Spleen (tissue), 11 donors: ENCODE data around the gene RNF111. TPM values are rescaled to one million over a fixed set of nuclear protein-coding genes. Genes with fewer than 3 reads are reported as not detected.
A peak's percentile ranks its signal among the peaks of the same experiment; 100 is the strongest.

ENCODE experiments used
- DNase-seq: peaks from one replicate; pipeline ENCODE4 v3.0.0-alpha.2; 2020
- H3K27ac ChIP-seq, 8 donors: fragments of 200-600 bp; sonication (generic) in 7 of 8; 1 replicate in 4 of 8; 2 replicates in 4 of 8; pipeline versions ENCODE4 v1.5.0 to v1.8.0; 2016 to 2021; ENCODE audit warnings: inconsistent platforms in 4 of 8, mild to moderate bottlenecking in 4 of 8, moderate library complexity in 1 of 8
- H3K27me3 ChIP-seq, 7 donors: fragments of 200-600 bp; sonication (generic) in 6 of 7; replicated peaks in 1 of 7; 1 replicate in 4 of 7; 2 replicates in 3 of 7; pipeline versions ENCODE4 v1.5.0 to v1.8.0; 2016 to 2021; ENCODE audit warnings: inconsistent platforms in 3 of 7, mild to moderate bottlenecking in 1 of 7
- H3K36me3 ChIP-seq, 6 donors: fragments of 200-600 bp; sonication (generic) in 5 of 6; 1 replicate in 4 of 6; 2 replicates in 2 of 6; pipeline versions ENCODE4 v1.5.0 to v1.8.0; 2016 to 2021; ENCODE audit warnings: inconsistent platforms in 2 of 6
- H3K4me1 ChIP-seq, 6 donors: fragments of 200-600 bp; sonication (generic) in 5 of 6; 1 replicate in 3 of 6; 2 replicates in 3 of 6; pipeline versions ENCODE4 v1.5.0 to v1.8.0; 2016 to 2021; ENCODE audit warnings: inconsistent platforms in 3 of 6
- H3K4me3 ChIP-seq, 8 donors: fragments of 200-600 bp; sonication (generic) in 7 of 8; 1 replicate in 4 of 8; 2 replicates in 4 of 8; pipeline versions ENCODE4 v1.5.0 to v1.8.0; 2016 to 2021; ENCODE audit warnings: inconsistent platforms in 4 of 8, mild to moderate bottlenecking in 4 of 8, moderate library complexity in 2 of 8
- H3K9me3 ChIP-seq, 8 donors: fragments of 200-600 bp; sonication (generic) in 7 of 8; 1 replicate in 4 of 8; 2 replicates in 4 of 8; pipeline versions ENCODE4 v1.5.0 to v1.8.0; 2016 to 2021; ENCODE audit warnings: inconsistent platforms in 4 of 8
- CTCF ChIP-seq, 11 experiments: fragments of 200-600 bp in 7 of 11; fragments of 450-650 bp in 4 of 11; sonication (generic) in 4 of 11; IDR thresholded peaks in 8 of 11; conservative IDR thresholded peaks in 3 of 11; 1 replicate in 7 of 11; 2 replicates in 4 of 11; pipeline versions ENCODE4 v1.4.0 to v1.8.0; 2016 to 2021; ENCODE audit warnings: antibody characterized with exemption in 11 of 11, inconsistent platforms in 4 of 11, mild to moderate bottlenecking in 1 of 11
- POLR2A ChIP-seq, 3 donors: fragments of 450-650 bp; IDR thresholded peaks; one replicate each; pipeline ENCODE4 v1.5.1; 2017; ENCODE audit warnings: antibody characterized with exemption in 3 of 3, mild to moderate bottlenecking in 1 of 3
- POLR2AphosphoS5 ChIP-seq, 3 donors: sonication (generic); formaldehyde crosslinking; IDR thresholded peaks; one replicate each; pipeline ENCODE4 v1.5.1; 2017; ENCODE audit warnings: antibody characterized with exemption in 3 of 3
- WGBS, 5 donors: extraction: QIAGEN DNeasy Blood & Tissue Kit in 3 of 5; methylation state at CpG; one replicate each; pipeline versions ENCODE4 v1.1.5 to v1.1.7; 2013 to 2018; 5-methylcytosine and 5-hydroxymethylcytosine counted together
- intact Hi-C: fragments of 100-400 bp; cut with DNase I; formaldehyde crosslinking; loops from one replicate; pipeline ENCODE4 v1.15.0; 2023; ENCODE audit warnings: low total_unique reads
- polyA plus RNA-seq, 3 donors: library from polyadenylated mRNA; stranded (reverse); fragments of 200-250 nt; gene quantifications; one replicate each; pipeline ENCODE4 v1.2.1, GENCODE V29; 2013
- total RNA-seq, 7 donors: library from RNA; depleted of rRNA in 3 of 7; stranded (reverse); fragments of >200 nt in 3 of 7; fragmentation: NEBNext Ultra II Directional in 4 of 7; extraction: Animal tissue kit (Norgen Biotek cat#: 25700) in 4 of 7; gene quantifications; one replicate each; pipeline versions ENCODE4 v1.1.0 to v1.2.1, GENCODE V29; 2016 to 2021
- donor health status: healthy with polysubstance abuse.
- donor health status: DM: no; HTN: no; CAD: no; lungs with moderate emphysema.
- donor health status: DM: no; HTN: no; CAD: no.
- donor health status: Bipolar disorder and iron deficiency.
- donor health status: healthy.
- donor health status: DM: no; HTN: no; CAD: no.
- donor health status: DM: yes; HTN: yes; CAD: no.

RNF111 gene
- total and polyA plus RNA-seq, 10 donors: 10.5 to 68.2 (median 41.1) TPM

GRCh38 chr15:59096429-59096828 lies 109.0 kb downstream of the RNF111 start:
- no peak for TF ChIP-seq CTCF (IDR thresholded peaks at IDR 0.05 in 8 of 11, conservative IDR thresholded peaks at IDR 0.05 in 3 of 11)
- TF ChIP-seq POLR2AphosphoS5 (IDR thresholded peaks at IDR 0.05): no peak
- no peak for TF ChIP-seq POLR2A (IDR thresholded peaks at IDR 0.05)
- WGBS, 5 donors: 89 to 95% (median 92%) methylated on average over 3 of the region's 3 CpGs

DNA sequence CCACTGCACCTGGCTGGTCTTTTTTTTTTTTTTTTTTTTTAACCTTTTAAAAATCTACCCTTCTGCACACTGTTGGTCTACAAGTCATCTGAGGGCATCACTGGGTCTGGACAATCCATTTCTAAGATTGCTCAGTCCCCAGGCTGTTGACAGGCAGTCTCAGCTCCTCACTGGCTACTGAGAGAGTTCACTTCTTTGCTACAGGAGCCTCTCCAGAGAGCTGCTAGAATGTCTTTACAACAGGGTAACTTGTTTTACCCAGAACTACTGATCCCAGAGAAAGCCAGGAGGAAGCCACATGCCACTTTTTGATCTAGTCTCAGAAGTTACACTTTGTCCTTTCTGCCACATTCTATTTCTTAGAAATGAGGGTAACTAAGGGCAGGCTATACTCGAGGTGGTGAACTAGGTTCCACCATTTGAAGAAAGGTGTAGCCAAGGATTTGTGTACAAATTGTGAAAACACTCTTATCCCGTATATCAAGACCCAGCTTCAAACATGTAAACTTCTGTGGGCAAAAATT lies 111.8 kb downstream of the RNF111 start:
- TF ChIP-seq POLR2AphosphoS5 (IDR thresholded peaks at IDR 0.05): no peak
- TF ChIP-seq POLR2A (IDR thresholded peaks at IDR 0.05): no peak
- no peak for TF ChIP-seq CTCF (IDR thresholded peaks at IDR 0.05 in 8 of 11, conservative IDR thresholded peaks at IDR 0.05 in 3 of 11)
- H3K4me3 ChIP-seq: no peak overlapping the region
- H3K4me1 ChIP-seq: peaks cover 0 to 3% (median 3%) of the 10 kb centered on the region in 6 donors
- H3K27ac ChIP-seq: no peak overlapping the region
- 52 to 84% (median 78%) methylated on average over 2 of the region's 2 CpGs for WGBS, 5 donors
- no peak for DNase-seq
- H3K36me3 ChIP-seq: peaks cover 0 to 61% (median 32%) of the 10 kb centered on the region in 6 donors
- H3K27me3 ChIP-seq: no peaks in the 10 kb centered on the region
- H3K9me3 ChIP-seq: no peaks in the 10 kb centered on the region
- intact Hi-C loops: no loop called here

More at GRCh38 chr15:59096429-59096828, 109.0 kb downstream of the RNF111 start:
- Histone ChIP-seq H3K27ac (no peak overlapping the region), H3K4me3 (no peak overlapping the region), H3K9me3 (no peaks in the 10 kb centered on the region), H3K27me3 (no peaks in the 10 kb centered on the region), H3K36me3 (peaks cover 0 to 89% (median 56%) of the 10 kb centered on the region in 6 donors), H3K4me1 (no peaks in the 10 kb centered on the region)
- intact Hi-C loops: no loop called here
- no peak for DNase-seq

DNA sequence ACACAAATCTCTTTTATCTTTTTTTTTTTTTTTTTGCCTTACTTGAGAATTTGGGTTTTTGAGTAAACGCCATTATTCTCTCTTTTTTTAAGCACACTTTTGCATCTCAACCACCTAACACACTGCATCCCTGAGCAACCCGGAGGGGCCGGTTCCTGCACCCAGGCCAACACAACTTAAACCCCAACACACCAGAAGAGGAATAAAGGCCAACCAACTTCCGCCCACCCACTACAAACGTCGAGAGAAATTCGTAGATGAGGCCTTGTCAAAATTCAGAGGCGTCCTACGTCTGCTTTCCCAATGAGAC lies 117.1 kb downstream of the RNF111 start:
- H3K27ac ChIP-seq: peak overlapping the region in 7 of 8 donors; percentile 54 to 83 (median 72)
- peak; percentile 78 for DNase-seq
- no peaks in the 10 kb centered on the region for H3K9me3 ChIP-seq
- peak overlapping the region; percentile 73 to 91 (median 85) for H3K4me3 ChIP-seq
- no peaks in the 10 kb centered on the region for H3K27me3 ChIP-seq
- H3K36me3 ChIP-seq: peaks cover 0 to 34% (median 0%) of the 10 kb centered on the region in 6 donors
- H3K4me1 ChIP-seq: peaks cover 0 to 25% (median 15%) of the 10 kb centered on the region in 6 donors
- intact Hi-C loops: no loop called here
- TF ChIP-seq POLR2A (IDR thresholded peaks at IDR 0.05): no peak
- no peak for TF ChIP-seq CTCF (IDR thresholded peaks at IDR 0.05 in 8 of 11, conservative IDR thresholded peaks at IDR 0.05 in 3 of 11)
- no peak for TF ChIP-seq POLR2AphosphoS5 (IDR thresholded peaks at IDR 0.05)
- 1 to 3% (median 2%) methylated on average over 9 of the region's 9 CpGs for WGBS, 5 donors

GRCh38 chr15:59104912-59105732 lies 117.7 kb downstream of the RNF111 start, which contains the start of gene CCNB2:
Gene CCNB2 (plus strand): TSS chr15:59105146. CDS start chr15:59105269, 123 bp downstream.
- WGBS, 5 donors: 0 to 1% (median 0%) methylated on average over 50 to 57 of the region's 57 CpGs
- H3K9me3 ChIP-seq: no peaks in the 10 kb centered on the region
- intact Hi-C loops: no loop called here
- peaks cover 0 to 34% (median 0%) of the 10 kb centered on the region in 6 donors for H3K36me3 ChIP-seq
- peak within 1 kb of the TSS in 7 of 8 donors; percentile 54 to 83 (median 72) for H3K27ac ChIP-seq
- TF ChIP-seq CTCF (IDR thresholded peaks at IDR 0.05 in 8 of 11, conservative IDR thresholded peaks at IDR 0.05 in 3 of 11) (peak in 1 of 11 experiments; percentile 17), POLR2A (IDR thresholded peaks at IDR 0.05) (no peak), POLR2AphosphoS5 (IDR thresholded peaks at IDR 0.05) (peak; percentile 53 to 83 (median 83))
- H3K4me1 ChIP-seq: peaks cover 0 to 25% (median 15%) of the 10 kb centered on the region in 6 donors
- peak; percentile 93 for DNase-seq
- H3K4me3 ChIP-seq: peak within 1 kb of the TSS; percentile 73 to 91 (median 85)
- H3K27me3 ChIP-seq: no peaks in the 10 kb centered on the region
